IMR-90 (cell line): ENCODE measurements around the gene MTA1. TPM values are rescaled to one million over a fixed set of nuclear protein-coding genes. Genes with fewer than 3 reads are reported as not detected.

Experiments used
- ATAC-seq: fragments of 200-7000 bp; cut with Tn5 transposase; 2 replicates; pipeline ENCODE4 v1.9.1; 2020; ENCODE audit warnings: low read depth, mild to moderate bottlenecking, moderate library complexity
- BruUV-seq: library from RNA; stranded (reverse); fragments of 400-500 nt; replicated peaks from 2 replicates; lab custom pipeline; 2021; lab: Mats Ljungman, UMichigan
- CTCF ChIA-PET: fragments of 300-600 bp; formaldehyde crosslinking; extraction: SDS; loops from one replicate; lab custom pipeline; 2021; ENCODE audit warnings: antibody characterized with exemption; lab: Yijun Ruan, JAX
- POLR2A ChIA-PET: fragments of 300-600 bp; sonication (Branson Sonifier 250); formaldehyde crosslinking; loops from one replicate; lab custom pipeline; 2022; ENCODE audit warnings: antibody characterized with exemption; ENCODE audit not compliant: unreplicated experiment; lab: Charles Lee
- DNase-seq: peaks from one replicate; pipeline ENCODE4 v3.0.0; 2013
- H2AFZ ChIP-seq: replicated peaks from 2 replicates; pipeline ENCODE3; 2013; ENCODE audit warnings: low read length, mild to moderate bottlenecking; ENCODE audit not compliant: poor library complexity
- H2AK5ac ChIP-seq: 2 replicates; pipeline ENCODE4 v1.6.1; 2013; ENCODE audit warnings: low read depth, low read length, inconsistent platforms
- H2AK9ac ChIP-seq: replicated peaks from 2 replicates; pipeline ENCODE3; 2013; ENCODE audit warnings: mild to moderate bottlenecking, low read depth, low read length, moderate library complexity; ENCODE audit not compliant: poor library complexity
- H2BK120ac ChIP-seq: 2 replicates; pipeline ENCODE4 v1.6.1; 2013; ENCODE audit warnings: low read depth, low read length, inconsistent platforms
- H2BK15ac ChIP-seq: 3 replicates; pipeline ENCODE4 v1.6.1; 2013; ENCODE audit warnings: low read depth, low read length, inconsistent platforms
- H2BK20ac ChIP-seq: 2 replicates; pipeline ENCODE4 v1.6.1; 2013; ENCODE audit warnings: low read depth, mild to moderate bottlenecking, inconsistent platforms, low read length, moderate library complexity
- H2BK5ac ChIP-seq: 2 replicates; pipeline ENCODE4 v1.6.1; 2013; ENCODE audit warnings: mild to moderate bottlenecking, low read depth, low read length, inconsistent platforms; ENCODE audit not compliant: poor library complexity, severe bottlenecking
- H3K14ac ChIP-seq: replicated peaks from 2 replicates; pipeline ENCODE4 v1.6.1; 2013; ENCODE audit warnings: low read depth, low read length, inconsistent platforms
- H3K18ac ChIP-seq: 2 replicates; pipeline ENCODE4 v1.6.1; 2013; ENCODE audit warnings: low read depth, low read length, control low read depth
- H3K23ac ChIP-seq: 2 replicates; pipeline ENCODE4 v1.6.1; 2013; ENCODE audit warnings: low read depth, low read length, inconsistent platforms
- H3K27ac ChIP-seq: 2 replicates; pipeline ENCODE4 v1.5.1; 2013; ENCODE audit warnings: mild to moderate bottlenecking, control low read depth, low read length; ENCODE audit not compliant: insufficient read depth
- H3K27me3 ChIP-seq: 2 replicates; pipeline ENCODE4 v1.6.1; 2013; ENCODE audit warnings: low read length; ENCODE audit not compliant: control insufficient read depth, insufficient read depth
- H3K36me3 ChIP-seq: 2 replicates; pipeline ENCODE4 v1.6.1; 2013; ENCODE audit warnings: low read length, mixed read lengths; ENCODE audit not compliant: control insufficient read depth, insufficient read depth
- H3K4ac ChIP-seq: 2 replicates; pipeline ENCODE4 v1.6.1; 2013; ENCODE audit warnings: low read depth, low read length, inconsistent platforms
- H3K4me1 ChIP-seq: 2 replicates; pipeline ENCODE4 v1.6.1; 2013; ENCODE audit warnings: low read length, mixed read lengths; ENCODE audit not compliant: control insufficient read depth, insufficient read depth
- H3K4me2 ChIP-seq: 2 replicates; pipeline ENCODE4 v1.6.1; 2013; ENCODE audit warnings: low read depth, mild to moderate bottlenecking, control low read depth, low read length, moderate library complexity
- H3K4me3 ChIP-seq: 2 replicates; pipeline ENCODE4 v1.5.1; 2013; ENCODE audit warnings: low read depth, mild to moderate bottlenecking, control low read depth, low read length, moderate library complexity; ENCODE audit not compliant: insufficient read depth
- H3K56ac ChIP-seq: 2 replicates; pipeline ENCODE4 v1.6.1; 2013; ENCODE audit warnings: low read length, inconsistent platforms; ENCODE audit not compliant: insufficient read depth; ENCODE audit errors: extremely low read depth
- H3K79me1 ChIP-seq, 2 experiments: 2 replicates each; pipeline ENCODE4 v1.6.1; 2013; ENCODE audit warnings: low read length in 2 of 2, inconsistent platforms in 1 of 2, low read depth in 1 of 2
- H3K9ac ChIP-seq: 2 replicates; pipeline ENCODE4 v1.6.1; 2013; ENCODE audit warnings: low read depth, low read length, control low read depth
- H3K9me1 ChIP-seq: 2 replicates; pipeline ENCODE4 v1.6.1; 2013; ENCODE audit warnings: low read length, inconsistent platforms; ENCODE audit not compliant: insufficient read depth
- H3K9me3 ChIP-seq: 2 replicates; pipeline ENCODE4 v1.6.1; 2013; ENCODE audit warnings: low read length; ENCODE audit not compliant: control insufficient read depth, insufficient read depth
- H4K20me1 ChIP-seq: 2 replicates; pipeline ENCODE4 v1.6.1; 2013; ENCODE audit warnings: low read length, inconsistent platforms; ENCODE audit not compliant: insufficient read depth
- H4K5ac ChIP-seq: 2 replicates; pipeline ENCODE4 v1.6.1; 2013; ENCODE audit warnings: mild to moderate bottlenecking, low read depth, low read length, control low read depth
- H4K8ac ChIP-seq, 2 experiments: 2 replicates each; pipeline ENCODE4 v1.6.1; 2013; ENCODE audit warnings: low read depth in 2 of 2, low read length in 2 of 2, control low read depth in 1 of 2, inconsistent platforms in 1 of 2
- H4K91ac ChIP-seq: 2 replicates; pipeline ENCODE4 v1.6.1; 2013; ENCODE audit warnings: low read depth, low read length, inconsistent platforms; ENCODE audit not compliant: insufficient read depth
- CEBPB ChIP-seq: IDR thresholded peaks from 2 replicates; pipeline ENCODE4 v1.6.1; 2012; ENCODE audit warnings: low read depth, low read length, improper control_type of control experiment
- CTCF ChIP-seq: conservative IDR thresholded peaks from 2 replicates; pipeline ENCODE4 v1.5.1; 2012; ENCODE audit warnings: mild to moderate bottlenecking, low read depth, low read length, improper control_type of control experiment
- NFE2L2 ChIP-seq: fragments of 150-350 bp; IDR thresholded peaks from 2 replicates; pipeline ENCODE4 v1.6.1; 2016; ENCODE audit warnings: low read depth, mild to moderate bottlenecking, low read length
- POLR2A ChIP-seq: IDR thresholded peaks from 2 replicates; pipeline ENCODE4 v1.6.1; 2012; ENCODE audit warnings: mild to moderate bottlenecking, low read depth, low read length
- RAD21 ChIP-seq: IDR thresholded peaks from 2 replicates; pipeline ENCODE4 v1.6.1; 2012; ENCODE audit warnings: low read length, improper control_type of control experiment
- RFX5 ChIP-seq: IDR thresholded peaks from 2 replicates; pipeline ENCODE4 v1.8.0; 2012; ENCODE audit warnings: low read depth, mild to moderate bottlenecking, low read length, moderate library complexity
- WGBS, 2 experiments: methylation state at CpG; one replicate each; pipeline versions ENCODE4 v1.1.5 to v1.1.7; 2013; ENCODE audit warnings: missing lambda C conversion rate in 2 of 2; ENCODE audit not compliant: insufficient read length in 1 of 2; ENCODE audit errors: extremely low coverage in 2 of 2; 5-methylcytosine and 5-hydroxymethylcytosine counted together
- dilution Hi-C: fragments of 300-500 bp; cut with HindIII; formaldehyde crosslinking; loops from one replicate; pipeline ENCODE4 v1.14.3; 2018; ENCODE audit warnings: low sequenced_read_pairs; ENCODE audit not compliant: unreplicated experiment
- in situ Hi-C: fragments of 300-500 bp; cut with MboI; formaldehyde crosslinking; loops from 3 replicates; pipeline ENCODE4 v1.14.3; 2019; ENCODE audit warnings: low sequenced_read_pairs, inconsistent platforms, mixed read lengths
- intact Hi-C: fragments of 100-400 bp; cut with micrococcal nuclease; formaldehyde crosslinking; loops from 2 replicates; pipeline ENCODE4 v1.10.0; 2022
- polyA plus RNA-seq, 3 experiments: library from polyadenylated mRNA; depleted of rRNA; stranded (reverse); fragments of >200 nt; gene quantifications; 2 replicates each; pipeline ENCODE4 v1.2.3, GENCODE V29; 2012; ENCODE audit warnings: low replicate concordance in 1 of 3
- total RNA-seq: library from RNA; depleted of rRNA; stranded (reverse); fragments of >200 nt; gene quantifications from 2 replicates; pipeline ENCODE4 v1.2.3, GENCODE V29; 2012

MTA1 gene
- total and polyA plus RNA-seq, 2 of the 4 experiments (the other 2 are of a cell fraction) = 21.5 to 61.6 TPM

- CTCF ChIA-PET = no interaction called here
- POLR2A ChIA-PET = no interaction called here
- TF ChIP-seq POLR2A (no peak), CEBPB (no peak), NFE2L2 (no peak), RAD21 (no peak), CTCF (no peak), RFX5 (no peak)
- Histone ChIP-seq H2BK15ac (no peak overlapping the region), H2AK5ac (no peak overlapping the region), H3K18ac (no peak overlapping the region), H4K20me1 (no peaks in the 10 kb centered on the region; the same call in 1 of the 2 replicates), H4K5ac (no peak overlapping the region), H3K27ac (no peak overlapping the region), H3K14ac (no peak overlapping the region), H3K9ac (no peak overlapping the region), H4K8ac (no peak overlapping the region), H2AK9ac (no peak overlapping the region), H2BK120ac (no peak overlapping the region), H3K9me3 (no peaks in the 10 kb centered on the region), H3K4ac (no peak overlapping the region), H2BK20ac (no peak overlapping the region), H3K23ac (no peak overlapping the region), H3K79me1 (peaks cover 5 to 12% of the 10 kb centered on the region in 2 experiments; a peak in 1 of 4 replicates), H3K56ac (no peak overlapping the region), H3K4me3 (no peak overlapping the region), H3K4me1 (no peaks in the 10 kb centered on the region), H4K91ac (no peak overlapping the region), H2BK5ac (no peak overlapping the region), H3K9me1 (no peaks in the 10 kb centered on the region), H3K27me3 (no peaks in the 10 kb centered on the region), H2AFZ (no peak overlapping the region), H3K4me2 (no peak overlapping the region), H3K36me3 (peaks cover 56% of the 10 kb centered on the region)
- no TSS peak for BruUV-seq
- 95% methylated on average over 13 of the region's 22 CpGs; no CpG with 5 or more reads in 1 of the 2 experiments for WGBS, 2 experiments
- in situ Hi-C loops = no loop called here
- no peak for DNase-seq
- ATAC-seq = no peak
- intact Hi-C loops = no loop called here
- dilution Hi-C loops = no loop called here
Observed at GRCh38 chr14:105455086-105455640, 35.5 kb downstream of the MTA1 start.
